Germinal center (tissue), 1 donor: ENCODE results near the gene ITSN2.

Experiments
- DNase-seq: peaks from one replicate; pipeline ENCODE4 v3.0.0; 2012; ENCODE audit warnings: mixed read lengths, low spot score

Gene ITSN2

GRCh38 chr2:24269265-24269664, 91.1 kb downstream of the ITSN2 start:
- no peak for DNase-seq

- no peak for DNase-seq
Measured at GRCh38 chr2:24265212-24265611, 95.1 kb downstream of the ITSN2 start.

GRCh38 chr2:24262421-24262970, 97.8 kb downstream of the ITSN2 start:
- DNase-seq = no peak

GRCh38 chr2:24261441-24261840, 98.9 kb downstream of the ITSN2 start:
- DNase-seq = no peak

GRCh38 chr2:24259316-24259715, 101.0 kb downstream of the ITSN2 start:
- no peak for DNase-seq

- no peak for DNase-seq
Measured at GRCh38 chr2:24258718-24259117, 101.6 kb downstream of the ITSN2 start.

GRCh38 chr2:24253303-24253919, 106.9 kb downstream of the ITSN2 start:
- no peak for DNase-seq

- no peak for DNase-seq
Measured at GRCh38 chr2:24247592-24247991, 112.7 kb downstream of the ITSN2 start.

- no peak for DNase-seq
Measured at GRCh38 chr2:24247164-24247563, 113.2 kb downstream of the ITSN2 start.

- no peak for DNase-seq
Measured at GRCh38 chr2:24245986-24246776, 114.2 kb downstream of the ITSN2 start.

- DNase-seq = no peak
Measured at GRCh38 chr2:24241528-24241927, 118.8 kb downstream of the ITSN2 start.

GRCh38 chr2:24239553-24239952, 120.8 kb downstream of the ITSN2 start:
- no peak for DNase-seq

GRCh38 chr2:24238158-24238557, 122.2 kb downstream of the ITSN2 start:
- DNase-seq = no peak

GRCh38 chr2:24237313-24237712, 123.0 kb downstream of the ITSN2 start:
- DNase-seq = no peak

- DNase-seq = no peak
Measured at GRCh38 chr2:24233321-24233720, 127.0 kb downstream of the ITSN2 start.

- no peak for DNase-seq
Measured at GRCh38 chr2:24231461-24231881, 128.9 kb downstream of the ITSN2 start.

GRCh38 chr2:24228470-24228869, 131.9 kb downstream of the ITSN2 start:
- DNase-seq = no peak

- DNase-seq = no peak
Measured at GRCh38 chr2:24225499-24226242, 134.7 kb downstream of the ITSN2 start.

- DNase-seq = no peak
Measured at GRCh38 chr2:24222946-24223345, 137.4 kb downstream of the ITSN2 start.

- DNase-seq = no peak
Measured at GRCh38 chr2:24221343-24222050, 138.8 kb downstream of the ITSN2 start.

GRCh38 chr2:24220554-24221291, 139.6 kb downstream of the ITSN2 start:
- DNase-seq = no peak
